ENCODE data around the gene EXOC6B. TPM values are rescaled to one million over a fixed set of nuclear protein-coding genes. Genes with fewer than 3 reads are reported as not detected.

The EXOC6B gene
- total RNA-seq, 1 donor from 2014 or later, result 24.5 TPM

DNA sequence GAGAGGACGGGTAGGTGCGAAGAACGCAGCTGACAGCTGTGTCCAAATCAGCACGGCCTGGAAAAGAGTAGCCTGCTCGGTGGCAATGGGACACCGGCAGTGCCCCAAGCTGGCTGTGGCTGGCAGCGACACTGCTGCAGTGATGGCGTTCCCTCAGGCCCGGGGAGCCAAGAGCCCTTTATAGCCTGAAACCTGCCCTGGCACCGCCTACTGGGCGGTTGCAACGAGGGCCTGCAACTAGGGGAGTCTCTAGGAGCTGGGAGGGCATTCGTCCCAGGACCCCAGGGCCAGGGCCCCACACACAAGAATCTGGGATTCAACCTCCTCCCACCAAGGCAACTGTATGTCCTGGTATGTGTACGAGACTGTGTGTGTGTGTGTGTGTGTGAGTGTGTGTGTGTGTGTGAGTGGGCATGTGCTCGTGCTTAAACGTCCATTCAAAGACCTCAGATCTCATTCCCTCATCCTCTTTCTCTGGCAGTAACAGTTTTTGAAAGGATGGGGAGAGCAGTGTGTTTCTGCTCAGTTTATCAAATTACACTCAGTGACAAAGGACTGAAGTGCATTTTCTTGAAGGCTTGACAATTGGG is 671.4 kb downstream of the EXOC6B start:
- Histone ChIP-seq H3K4me1 (ENCODE audit: control insufficient read depth in 3 of 3, insufficient read depth in 3 of 3, low read length in 3 of 3) (peaks cover 16 to 29% (median 18%) of the 10 kb centered on the region in 3 donors), H3K27me3 (ENCODE audit: control insufficient read depth in 3 of 3, insufficient read depth in 3 of 3, low read length in 3 of 3) (peaks cover 21 to 47% (median 27%) of the 10 kb centered on the region in 3 donors)

DNA sequence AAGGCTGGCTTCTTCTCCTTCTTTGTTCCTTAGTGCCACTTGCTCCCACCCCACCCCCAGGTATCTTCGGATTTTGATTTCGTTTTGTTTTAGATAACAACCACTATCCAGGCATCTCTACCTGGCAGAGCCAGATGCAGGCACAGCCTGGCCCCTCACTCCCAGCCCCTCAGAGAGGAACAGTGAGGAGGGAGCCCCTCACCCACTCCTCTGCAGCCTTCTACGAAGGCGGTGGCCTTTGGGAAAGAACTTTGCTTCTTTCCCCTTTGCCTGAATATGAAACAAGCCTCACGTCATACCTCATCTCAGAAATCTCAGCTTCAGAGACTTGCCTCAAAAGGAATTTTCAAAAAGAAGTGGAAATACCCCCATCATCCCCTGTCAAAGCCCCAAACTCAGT is 671.9 kb downstream of the EXOC6B start:
- Histone ChIP-seq H3K27me3 (ENCODE audit: control insufficient read depth in 3 of 3, insufficient read depth in 3 of 3, low read length in 3 of 3) (peaks cover 26 to 47% (median 26%) of the 10 kb centered on the region in 3 donors), H3K27ac (ENCODE audit: low read depth, low read length) (no peak overlapping the region), H3K36me3 (ENCODE audit: control insufficient read depth in 3 of 3, insufficient read depth in 3 of 3, low read length in 3 of 3) (no peaks in the 10 kb centered on the region), H3K4me3 (ENCODE audit: low read length in 3 of 3) (no peak overlapping the region), H3K4me1 (ENCODE audit: control insufficient read depth in 3 of 3, insufficient read depth in 3 of 3, low read length in 3 of 3) (peaks cover 22 to 34% (median 23%) of the 10 kb centered on the region in 3 donors), H3K9ac (ENCODE audit: low read depth in 1 of 3, low read length in 3 of 3) (no peak overlapping the region), H3K9me3 (ENCODE audit: control insufficient read depth in 3 of 3, low read length in 3 of 3) (no peaks in the 10 kb centered on the region)

More for the DNA sequence above, 671.4 kb downstream of the EXOC6B start:
- Histone ChIP-seq H3K4me3 (ENCODE audit: low read length in 3 of 3) (no peak overlapping the region), H3K9me3 (ENCODE audit: control insufficient read depth in 3 of 3, low read length in 3 of 3) (no peaks in the 10 kb centered on the region), H3K36me3 (ENCODE audit: control insufficient read depth in 3 of 3, insufficient read depth in 3 of 3, low read length in 3 of 3) (no peaks in the 10 kb centered on the region), H3K27ac (ENCODE audit: low read depth, low read length) (no peak overlapping the region), H3K9ac (ENCODE audit: low read depth in 1 of 3, low read length in 3 of 3) (no peak overlapping the region)

DNA sequence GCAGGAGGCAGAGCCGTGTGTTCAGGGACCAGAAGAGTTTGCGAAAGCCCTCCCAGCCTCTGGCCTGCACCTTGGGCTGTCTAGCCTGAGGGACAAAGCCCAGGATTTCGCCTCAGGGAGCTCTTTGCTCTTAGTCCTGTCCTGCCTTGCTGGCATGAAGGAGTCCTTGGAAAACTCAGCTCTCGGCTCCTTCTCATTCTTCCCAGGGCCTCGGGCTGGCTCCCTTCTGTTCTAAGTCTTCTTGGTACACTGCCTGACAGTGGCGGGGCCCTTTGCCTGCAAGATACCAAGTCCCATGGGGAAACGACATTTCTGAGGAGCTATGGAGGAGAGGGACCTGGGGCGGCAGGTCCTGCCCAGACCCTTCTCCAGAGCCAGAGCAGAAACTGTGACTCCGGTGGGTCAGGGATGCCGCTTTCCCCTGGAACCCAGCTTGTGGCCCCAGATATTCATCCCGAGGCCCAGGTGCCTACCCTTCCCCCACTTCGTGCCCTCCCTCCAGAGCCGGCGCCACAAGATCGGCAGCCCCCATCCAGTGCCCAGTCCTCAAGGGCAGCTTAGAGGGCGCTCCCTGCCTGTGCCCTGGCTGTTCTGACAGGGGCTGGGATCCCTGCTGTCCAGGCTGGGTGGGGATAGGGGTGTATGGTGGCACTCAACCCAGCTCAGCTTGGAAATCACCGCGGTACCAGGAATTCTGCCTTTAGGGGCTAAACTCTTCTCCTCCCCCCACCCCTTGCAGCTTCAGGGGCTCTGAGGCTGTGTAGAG is 672.6 kb downstream of the EXOC6B start:
- H3K27ac ChIP-seq (ENCODE audit: low read depth, low read length), result no peak overlapping the region
- peaks cover 23 to 45% (median 25%) of the 10 kb centered on the region in 3 donors for H3K27me3 ChIP-seq (ENCODE audit: control insufficient read depth in 3 of 3, insufficient read depth in 3 of 3, low read length in 3 of 3)
- H3K4me3 ChIP-seq (ENCODE audit: low read length in 3 of 3), result no peak overlapping the region

DNA sequence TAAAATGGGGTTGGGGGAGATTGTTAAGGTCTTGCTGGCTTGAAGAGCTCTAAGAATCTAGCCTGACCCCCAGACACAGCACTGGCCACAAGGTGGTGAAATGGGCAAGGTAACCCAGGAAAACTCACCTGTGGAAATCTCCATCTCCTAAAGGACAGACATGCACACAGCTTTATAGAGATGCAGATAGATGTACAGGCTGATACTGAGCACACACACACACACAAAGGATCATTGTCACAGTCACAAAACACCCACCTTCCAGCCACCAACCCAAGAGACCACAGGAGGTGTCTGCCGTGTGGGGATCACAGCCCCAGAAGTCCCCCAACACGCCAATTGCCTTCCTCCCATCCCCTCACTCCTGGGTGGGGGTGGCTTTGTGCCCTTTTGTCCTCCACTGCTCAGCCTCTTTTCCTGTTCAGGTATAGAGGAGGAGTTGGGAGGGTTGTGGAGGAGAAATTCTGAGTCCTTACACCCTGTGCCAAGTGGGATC is 674.9 kb downstream of the EXOC6B start:
- Histone ChIP-seq H3K9me3 (ENCODE audit: control insufficient read depth in 3 of 3, low read length in 3 of 3) (no peaks in the 10 kb centered on the region), H3K4me1 (ENCODE audit: control insufficient read depth in 3 of 3, insufficient read depth in 3 of 3, low read length in 3 of 3) (peaks cover 36 to 56% (median 44%) of the 10 kb centered on the region in 3 donors), H3K27me3 (ENCODE audit: control insufficient read depth in 3 of 3, insufficient read depth in 3 of 3, low read length in 3 of 3) (peaks cover 27 to 56% (median 41%) of the 10 kb centered on the region in 3 donors), H3K4me3 (ENCODE audit: low read length in 3 of 3) (no peak overlapping the region), H3K36me3 (ENCODE audit: control insufficient read depth in 3 of 3, insufficient read depth in 3 of 3, low read length in 3 of 3) (no peaks in the 10 kb centered on the region), H3K27ac (ENCODE audit: low read depth, low read length) (no peak overlapping the region), H3K9ac (ENCODE audit: low read depth in 1 of 3, low read length in 3 of 3) (no peak overlapping the region)

More for the DNA sequence above, 672.6 kb downstream of the EXOC6B start:
- H3K36me3 ChIP-seq (ENCODE audit: control insufficient read depth in 3 of 3, insufficient read depth in 3 of 3, low read length in 3 of 3), result no peaks in the 10 kb centered on the region
- no peak overlapping the region for H3K9ac ChIP-seq (ENCODE audit: low read depth in 1 of 3, low read length in 3 of 3)
- peaks cover 22 to 35% (median 23%) of the 10 kb centered on the region in 3 donors for H3K4me1 ChIP-seq (ENCODE audit: control insufficient read depth in 3 of 3, insufficient read depth in 3 of 3, low read length in 3 of 3)
- no peaks in the 10 kb centered on the region for H3K9me3 ChIP-seq (ENCODE audit: control insufficient read depth in 3 of 3, low read length in 3 of 3)

DNA sequence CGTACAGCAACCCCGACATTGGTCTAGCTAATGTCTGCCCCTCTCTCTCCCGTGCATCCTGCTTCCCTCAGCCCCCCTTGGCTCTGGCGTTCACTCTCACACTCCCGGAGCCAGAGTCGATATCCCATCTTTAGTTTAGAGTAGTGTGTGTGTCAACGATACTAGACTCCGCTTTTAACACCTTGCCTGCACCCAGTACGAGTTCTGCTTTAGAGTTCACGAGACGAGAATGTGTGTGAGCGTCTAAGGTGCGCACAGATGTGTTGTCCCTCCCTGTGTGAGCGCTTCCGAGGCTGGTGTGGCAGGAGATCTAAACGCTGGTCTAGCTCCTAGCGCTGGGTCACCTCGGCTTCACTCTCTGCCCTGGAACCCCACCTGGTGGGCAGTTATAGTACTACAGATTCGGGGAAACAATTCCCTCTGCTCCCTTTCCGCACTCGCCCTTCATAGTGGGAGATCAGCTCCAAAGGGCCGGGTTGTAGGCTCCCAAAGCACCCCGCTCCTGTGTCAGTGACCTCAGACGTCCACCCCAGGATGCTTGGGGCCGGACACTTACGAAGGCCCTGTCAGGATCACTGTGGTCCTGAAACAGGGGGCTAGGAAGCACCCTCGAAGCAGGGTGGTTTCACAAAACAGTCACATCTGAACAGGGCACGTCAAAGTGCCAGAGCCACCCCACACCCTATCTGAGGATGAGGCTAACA is 675.5 kb downstream of the EXOC6B start:
- H3K27me3 ChIP-seq (ENCODE audit: control insufficient read depth in 3 of 3, insufficient read depth in 3 of 3, low read length in 3 of 3), result peaks cover 23 to 58% (median 46%) of the 10 kb centered on the region in 3 donors

DNA sequence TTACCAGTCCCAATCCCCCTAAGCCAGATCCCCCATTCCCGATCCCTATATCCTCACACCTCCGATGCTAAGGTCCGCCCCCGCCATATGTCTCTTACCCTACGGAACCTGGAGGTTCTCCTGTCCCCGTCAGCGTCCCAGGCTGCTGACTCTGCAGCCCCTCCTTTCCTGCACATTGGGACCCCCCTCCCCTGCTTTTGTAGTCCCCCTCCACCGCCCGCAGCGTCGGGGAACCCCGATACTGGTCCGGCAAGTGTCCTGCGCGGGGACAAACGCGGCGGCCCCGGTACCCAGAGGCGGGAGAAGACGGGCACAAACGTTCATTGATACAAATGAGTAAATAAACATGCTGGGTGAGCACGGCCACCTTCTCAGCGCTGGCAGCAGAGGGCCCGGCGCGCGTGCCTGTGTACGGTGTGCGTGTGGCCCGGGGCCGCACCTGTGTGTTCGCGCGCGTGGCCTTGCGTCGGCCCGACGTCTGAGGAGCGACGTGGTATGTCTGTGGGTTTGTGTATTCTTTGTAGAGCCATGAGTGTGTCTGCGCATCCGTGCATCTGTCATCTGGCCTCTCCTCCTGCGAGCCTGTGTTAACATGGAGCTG is 676.2 kb downstream of the EXOC6B start:
- peaks cover 22 to 64% (median 50%) of the 10 kb centered on the region in 3 donors for H3K27me3 ChIP-seq (ENCODE audit: control insufficient read depth in 3 of 3, insufficient read depth in 3 of 3, low read length in 3 of 3)
- peak overlapping the region; percentile 68 to 74 (median 72) for H3K4me3 ChIP-seq (ENCODE audit: low read length in 3 of 3)
- peak overlapping the region in 2 of 3 donors; percentile 1 to 45 for H3K9ac ChIP-seq (ENCODE audit: low read depth in 1 of 3, low read length in 3 of 3)
- no peak overlapping the region for H3K27ac ChIP-seq (ENCODE audit: low read depth, low read length)
- H3K4me1 ChIP-seq (ENCODE audit: control insufficient read depth in 3 of 3, insufficient read depth in 3 of 3, low read length in 3 of 3), result peaks cover 40 to 68% (median 53%) of the 10 kb centered on the region in 3 donors
- H3K9me3 ChIP-seq (ENCODE audit: control insufficient read depth in 3 of 3, low read length in 3 of 3), result no peaks in the 10 kb centered on the region
- no peaks in the 10 kb centered on the region for H3K36me3 ChIP-seq (ENCODE audit: control insufficient read depth in 3 of 3, insufficient read depth in 3 of 3, low read length in 3 of 3)

More for the DNA sequence above, 675.5 kb downstream of the EXOC6B start:
- Histone ChIP-seq H3K4me1 (ENCODE audit: control insufficient read depth in 3 of 3, insufficient read depth in 3 of 3, low read length in 3 of 3) (peaks cover 40 to 61% (median 49%) of the 10 kb centered on the region in 3 donors), H3K36me3 (ENCODE audit: control insufficient read depth in 3 of 3, insufficient read depth in 3 of 3, low read length in 3 of 3) (no peaks in the 10 kb centered on the region), H3K4me3 (ENCODE audit: low read length in 3 of 3) (peak overlapping the region; percentile 17 to 74 (median 68)), H3K9ac (ENCODE audit: low read depth in 1 of 3, low read length in 3 of 3) (peak overlapping the region in 1 of 3 donors; percentile 1), H3K9me3 (ENCODE audit: control insufficient read depth in 3 of 3, low read length in 3 of 3) (no peaks in the 10 kb centered on the region), H3K27ac (ENCODE audit: low read depth, low read length) (no peak overlapping the region)

DNA sequence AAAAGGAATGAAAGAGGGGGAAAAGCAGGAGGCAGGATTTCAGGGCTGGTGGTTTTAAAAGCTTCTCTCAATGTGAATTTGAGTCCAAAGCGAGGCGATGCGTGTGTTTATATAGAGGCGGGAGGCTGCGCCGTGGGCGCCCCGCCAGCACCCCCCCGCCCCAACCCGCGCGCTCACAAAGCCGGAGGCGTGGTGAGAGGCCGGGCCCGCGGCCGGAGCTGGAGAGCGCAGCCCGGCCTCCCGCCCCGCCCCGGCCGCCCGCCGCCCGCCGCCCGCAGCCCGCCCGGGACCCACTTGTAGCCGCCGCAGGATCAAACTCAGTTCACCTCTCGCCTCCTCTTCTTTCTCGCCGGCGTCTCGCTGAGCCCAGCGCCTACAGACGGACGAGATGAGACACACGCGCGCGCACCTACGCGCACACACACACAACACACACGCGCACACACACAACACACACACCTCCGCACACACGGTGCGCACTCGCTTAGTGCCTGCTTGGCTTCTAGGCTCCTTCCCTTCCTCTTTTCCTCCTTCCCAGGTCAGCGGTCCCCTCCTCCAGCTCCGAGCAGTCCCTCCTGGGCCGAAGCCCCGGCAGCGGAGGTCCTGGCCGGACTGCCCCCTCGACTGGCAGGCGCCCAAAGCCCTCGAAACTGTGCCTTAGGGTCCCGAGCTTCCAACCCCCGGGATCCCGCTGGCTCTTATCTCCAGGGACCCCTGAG is 676.8 kb downstream of the EXOC6B start:
- H3K9me3 ChIP-seq (ENCODE audit: control insufficient read depth in 3 of 3, low read length in 3 of 3), result no peaks in the 10 kb centered on the region
- no peak overlapping the region for H3K27ac ChIP-seq (ENCODE audit: low read depth, low read length)
- peaks cover 19 to 60% (median 50%) of the 10 kb centered on the region in 3 donors for H3K27me3 ChIP-seq (ENCODE audit: control insufficient read depth in 3 of 3, insufficient read depth in 3 of 3, low read length in 3 of 3)
- H3K36me3 ChIP-seq (ENCODE audit: control insufficient read depth in 3 of 3, insufficient read depth in 3 of 3, low read length in 3 of 3), result no peaks in the 10 kb centered on the region
- H3K4me1 ChIP-seq (ENCODE audit: control insufficient read depth in 3 of 3, insufficient read depth in 3 of 3, low read length in 3 of 3), result peaks cover 37 to 64% (median 50%) of the 10 kb centered on the region in 3 donors
- H3K9ac ChIP-seq (ENCODE audit: low read depth in 1 of 3, low read length in 3 of 3), result peak overlapping the region in 2 of 3 donors; percentile 1 to 45
- peak overlapping the region; percentile 68 to 75 (median 74) for H3K4me3 ChIP-seq (ENCODE audit: low read length in 3 of 3)

DNA sequence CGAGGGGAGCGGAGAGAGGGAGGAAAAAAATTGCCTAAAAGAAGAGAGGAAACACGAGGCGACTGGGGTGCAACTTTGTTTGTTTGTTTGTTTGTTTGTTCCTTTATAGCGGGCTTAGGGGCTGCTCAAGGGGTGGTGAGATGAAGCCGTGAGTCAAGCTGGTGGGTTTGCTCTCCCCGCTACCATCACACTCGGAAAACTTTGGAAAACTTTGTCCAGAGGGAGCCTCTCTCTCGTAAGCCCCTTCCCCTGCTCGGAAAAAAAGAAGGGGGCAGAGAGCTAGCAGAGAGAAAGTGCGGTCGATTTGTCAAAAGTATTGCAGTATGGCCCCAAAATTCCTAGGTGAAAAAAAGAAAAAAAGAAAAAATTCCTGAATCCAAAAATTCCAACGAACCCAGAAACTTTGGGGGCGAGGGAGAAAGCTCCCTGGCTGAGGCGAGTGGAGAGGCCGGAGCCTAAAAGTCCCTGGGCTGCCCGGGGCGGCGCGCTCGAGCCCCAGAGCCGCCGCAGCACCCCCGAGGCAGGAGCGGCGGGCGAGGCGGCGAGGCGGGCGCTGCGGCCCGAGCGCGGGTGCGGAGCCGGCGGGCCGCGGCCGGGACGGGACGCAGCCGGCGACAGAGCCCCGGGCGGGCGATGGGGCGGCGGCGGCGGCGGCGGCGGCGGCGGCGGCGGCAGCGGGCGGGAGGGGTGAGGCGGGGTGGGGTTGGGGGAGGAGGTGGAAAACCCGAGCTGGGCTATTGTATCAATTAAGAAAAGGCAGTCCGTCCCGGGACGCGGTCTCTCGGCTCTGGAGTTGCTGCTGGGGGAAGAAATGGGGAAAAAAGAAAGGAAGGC is 677.6 kb downstream of the EXOC6B start:
- peak overlapping the region; percentile 66 to 75 (median 74) for H3K4me3 ChIP-seq (ENCODE audit: low read length in 3 of 3)
- peaks cover 17 to 63% (median 50%) of the 10 kb centered on the region in 3 donors for H3K27me3 ChIP-seq (ENCODE audit: control insufficient read depth in 3 of 3, insufficient read depth in 3 of 3, low read length in 3 of 3)
- H3K9ac ChIP-seq (ENCODE audit: low read depth in 1 of 3, low read length in 3 of 3), result peak overlapping the region in 2 of 3 donors; percentile 40 to 54
- no peaks in the 10 kb centered on the region for H3K36me3 ChIP-seq (ENCODE audit: control insufficient read depth in 3 of 3, insufficient read depth in 3 of 3, low read length in 3 of 3)
- no peak overlapping the region for H3K27ac ChIP-seq (ENCODE audit: low read depth, low read length)
- peaks cover 44 to 70% (median 58%) of the 10 kb centered on the region in 3 donors for H3K4me1 ChIP-seq (ENCODE audit: control insufficient read depth in 3 of 3, insufficient read depth in 3 of 3, low read length in 3 of 3)
- no peaks in the 10 kb centered on the region for H3K9me3 ChIP-seq (ENCODE audit: control insufficient read depth in 3 of 3, low read length in 3 of 3)

Data from skeletal muscle tissue (tissue), 4 donors.